GM12878 (cell line): Measurements from ENCODE around the gene CDHR2. TPM values are rescaled to one million over a fixed set of nuclear protein-coding genes. Genes with fewer than 3 reads are reported as not detected.

Experiments used
- ATAC-seq: fragments of 200-7000 bp; cut with Tn5 transposase; 3 replicates; pipeline ENCODE4 v1.9.1; 2020; ENCODE audit warnings: mild to moderate bottlenecking, moderate library complexity
- BruUV-seq: library from RNA; stranded (reverse); fragments of 400-500 nt; replicated peaks from 2 replicates; lab custom pipeline; 2021; lab: Mats Ljungman, UMichigan
- CTCF ChIA-PET: fragments of 300-600 bp; sonication (Branson Sonifier 250); formaldehyde crosslinking; extraction: SDS; loops from one replicate; lab custom pipeline; 2021; ENCODE audit warnings: inconsistent platforms; lab: Yijun Ruan, JAX
- POLR2A ChIA-PET: fragments of 350-600 bp; formaldehyde crosslinking; extraction: SDS; loops from one replicate; lab custom pipeline; 2021; ENCODE audit warnings: inconsistent platforms; lab: Charles Lee
- RAD21 ChIA-PET: fragments of 300-600 bp; sonication (Branson Sonifier 250); formaldehyde crosslinking; loops from one replicate; lab custom pipeline; 2023; ENCODE audit warnings: antibody characterized with exemption; ENCODE audit not compliant: unreplicated experiment; lab: Charles Lee
- SMC1A ChIA-PET: fragments of 300-600 bp; sonication (Branson Sonifier 250); formaldehyde crosslinking; loops from one replicate; lab custom pipeline; 2023; ENCODE audit not compliant: unreplicated experiment, uncharacterized antibody; lab: Charles Lee
- DNase-seq: peaks from one replicate; pipeline ENCODE4 v3.0.0-alpha.2; 2011; ENCODE audit warnings: low read depth, low spot score
- FAIRE-seq: peaks from 3 replicates; lab custom pipeline; 2011; peaks lifted over from hg19 to GRCh38; lab: Jason Lieb, UNC
- H2AFZ ChIP-seq: 2 replicates; pipeline ENCODE4 v1.6.0; 2011; ENCODE audit warnings: low read depth, low read length, control low read depth; ENCODE audit not compliant: control insufficient read depth
- H3K27ac ChIP-seq: 2 replicates; pipeline ENCODE4 v1.5.1; 2011; ENCODE audit warnings: control low read depth; ENCODE audit not compliant: control insufficient read depth, insufficient read depth
- H3K27me3 ChIP-seq, 2 experiments: replicated peaks in 1 of 2; 2 replicates each; pipeline versions ENCODE4 v1.6.0 to v1.6.1; 2011; ENCODE audit warnings: low read length in 1 of 2; ENCODE audit not compliant: control insufficient read depth in 2 of 2, insufficient read depth in 2 of 2
- H3K36me3 ChIP-seq, 2 experiments: 2 replicates each; pipeline ENCODE4 v1.5.1; 2011; ENCODE audit warnings: low read length in 1 of 2; ENCODE audit not compliant: control insufficient read depth in 2 of 2, insufficient read depth in 2 of 2
- H3K4me1 ChIP-seq: 2 replicates; pipeline ENCODE4 v1.6.1; 2011; ENCODE audit warnings: mild to moderate bottlenecking, low read length, moderate library complexity, mixed read lengths; ENCODE audit not compliant: control insufficient read depth, insufficient read depth
- H3K4me2 ChIP-seq: 2 replicates; pipeline ENCODE4 v1.6.0; 2011; ENCODE audit warnings: control low read depth; ENCODE audit not compliant: control insufficient read depth, insufficient read depth
- H3K4me3 ChIP-seq: fragments of 200-600 bp; sonication (generic); 2 replicates; pipeline ENCODE4 v1.5.1; 2016
- H3K79me2 ChIP-seq: 2 replicates; pipeline ENCODE4 v1.6.0; 2011; ENCODE audit warnings: low read length; ENCODE audit not compliant: control insufficient read depth, insufficient read depth
- H3K9ac ChIP-seq: 2 replicates; pipeline ENCODE4 v1.8.0; 2011; ENCODE audit warnings: low read length, control low read depth, mixed read lengths; ENCODE audit not compliant: control insufficient read depth, insufficient read depth
- H3K9me3 ChIP-seq: replicated peaks from 3 replicates; pipeline ENCODE4 v1.5.1; 2011; ENCODE audit warnings: mild to moderate bottlenecking, low read length; ENCODE audit not compliant: control insufficient read depth, insufficient read depth
- H4K20me1 ChIP-seq: 2 replicates; pipeline ENCODE4 v1.6.0; 2011; ENCODE audit not compliant: control insufficient read depth, insufficient read depth
- BCL11A ChIP-seq: IDR thresholded peaks from 2 replicates; pipeline ENCODE4 v1.6.1; 2011; ENCODE audit warnings: low read depth, low read length
- CREB1 ChIP-seq: IDR thresholded peaks from 2 replicates; pipeline ENCODE4 v1.6.1; 2012; ENCODE audit warnings: low read depth, mild to moderate bottlenecking, inconsistent platforms
- GATAD2B ChIP-seq: fragments of 450-650 bp; conservative IDR thresholded peaks from 2 replicates; pipeline ENCODE4 v1.6.1; 2017; ENCODE audit warnings: low read depth, mild to moderate bottlenecking, moderate library complexity
- HDAC2 ChIP-seq: fragments of 200-600 bp; sonication (generic); IDR thresholded peaks from 2 replicates; pipeline ENCODE4 v1.6.1; 2017
- KDM1A ChIP-seq: fragments of 200-600 bp; sonication (generic); IDR thresholded peaks from 2 replicates; pipeline ENCODE4 v1.6.1; 2016; ENCODE audit warnings: borderline replicate concordance
- POU2F2 ChIP-seq: IDR thresholded peaks from 3 replicates; pipeline ENCODE4 v1.6.1; 2011; ENCODE audit warnings: low read depth, mild to moderate bottlenecking, low read length, borderline replicate concordance
- SIN3A ChIP-seq: IDR thresholded peaks from 2 replicates; pipeline ENCODE4 v1.6.1; 2012; ENCODE audit warnings: low read depth, low read length, improper control_type of control experiment
- SMARCA5 ChIP-seq: fragments of 450-650 bp; IDR thresholded peaks from 2 replicates; pipeline ENCODE4 v1.6.1; 2017; ENCODE audit warnings: mild to moderate bottlenecking
- SP1 ChIP-seq: IDR thresholded peaks from one replicate; pipeline ENCODE4 v1.6.1; 2011; ENCODE audit warnings: low read depth, low read length
- USF2 ChIP-seq: IDR thresholded peaks from 2 replicates; pipeline ENCODE4 v1.6.1; 2011; ENCODE audit warnings: low read depth, low read length, improper control_type of control experiment, borderline replicate concordance
- WRNIP1 ChIP-seq: IDR thresholded peaks from 2 replicates; pipeline ENCODE4 v1.6.1; 2011; ENCODE audit warnings: low read depth, low read length, improper control_type of control experiment, borderline replicate concordance
- WGBS: methylation state at CpG from one replicate; pipeline ENCODE4 v1.1.6; 2016; ENCODE audit warnings: low lambda C conversion rate; ENCODE audit not compliant: insufficient replicate concordance, insufficient coverage; ENCODE audit errors: missing lambda C conversion rate; 5-methylcytosine and 5-hydroxymethylcytosine counted together
- in situ Hi-C: fragments of 300-500 bp; cut with MboI; formaldehyde crosslinking; loops from 9 replicates; pipeline ENCODE4 v1.14.3; 2018; ENCODE audit warnings: mixed read lengths
- intact Hi-C: fragments of 100-400 bp; cut with micrococcal nuclease; formaldehyde crosslinking; loops from one replicate; pipeline ENCODE4 v1.14.2; 2022; ENCODE audit not compliant: unreplicated experiment
- polyA plus RNA-seq, 11 experiments: library from polyadenylated mRNA; depleted of rRNA in 4 of 11; unstranded in 6 of 11; stranded (reverse) in 5 of 11; fragments of >200 nt; fragmentation: Nextera tagmentation in 4 of 11; fragmentation: Illumina TruSeq in 1 of 11; extraction: Ambion mirVana in 4 of 11; extraction: Trizol in 1 of 11; gene quantifications; 1 replicate in 1 of 11; 2 replicates in 10 of 11; pipeline versions ENCODE4 v1.2.1 to v1.2.3, GENCODE V29; 2011 to 2016; ENCODE audit warnings: inconsistent platforms in 2 of 11, missing spikeins in 2 of 11, low read depth in 1 of 11
- total RNA-seq, 4 experiments: library from RNA; depleted of rRNA in 3 of 4; stranded (reverse); fragments of >200 nt in 3 of 4; fragmentation: Illumina TruSeq in 1 of 4; extraction: Trizol in 1 of 4; gene quantifications; 2 replicates each; pipeline versions ENCODE4 v1.2.1 to v1.2.3, GENCODE V29; 2013 to 2021
- TF ChIP-seq, protein P1 (sequence below): fragments of 450-650 bp; IDR thresholded peaks from 2 replicates; pipeline ENCODE4 v1.6.1; 2017; ENCODE audit warnings: mild to moderate bottlenecking, moderate library complexity

CDHR2 gene
- total and polyA plus RNA-seq, 10 of the 15 experiments (the other 5 are each of a cell fraction or from before 2014, with no cell fraction given), result 0.03 to 0.46 (median 0.06) TPM; not detected in 5

- TF ChIP-seq, protein P1, sequence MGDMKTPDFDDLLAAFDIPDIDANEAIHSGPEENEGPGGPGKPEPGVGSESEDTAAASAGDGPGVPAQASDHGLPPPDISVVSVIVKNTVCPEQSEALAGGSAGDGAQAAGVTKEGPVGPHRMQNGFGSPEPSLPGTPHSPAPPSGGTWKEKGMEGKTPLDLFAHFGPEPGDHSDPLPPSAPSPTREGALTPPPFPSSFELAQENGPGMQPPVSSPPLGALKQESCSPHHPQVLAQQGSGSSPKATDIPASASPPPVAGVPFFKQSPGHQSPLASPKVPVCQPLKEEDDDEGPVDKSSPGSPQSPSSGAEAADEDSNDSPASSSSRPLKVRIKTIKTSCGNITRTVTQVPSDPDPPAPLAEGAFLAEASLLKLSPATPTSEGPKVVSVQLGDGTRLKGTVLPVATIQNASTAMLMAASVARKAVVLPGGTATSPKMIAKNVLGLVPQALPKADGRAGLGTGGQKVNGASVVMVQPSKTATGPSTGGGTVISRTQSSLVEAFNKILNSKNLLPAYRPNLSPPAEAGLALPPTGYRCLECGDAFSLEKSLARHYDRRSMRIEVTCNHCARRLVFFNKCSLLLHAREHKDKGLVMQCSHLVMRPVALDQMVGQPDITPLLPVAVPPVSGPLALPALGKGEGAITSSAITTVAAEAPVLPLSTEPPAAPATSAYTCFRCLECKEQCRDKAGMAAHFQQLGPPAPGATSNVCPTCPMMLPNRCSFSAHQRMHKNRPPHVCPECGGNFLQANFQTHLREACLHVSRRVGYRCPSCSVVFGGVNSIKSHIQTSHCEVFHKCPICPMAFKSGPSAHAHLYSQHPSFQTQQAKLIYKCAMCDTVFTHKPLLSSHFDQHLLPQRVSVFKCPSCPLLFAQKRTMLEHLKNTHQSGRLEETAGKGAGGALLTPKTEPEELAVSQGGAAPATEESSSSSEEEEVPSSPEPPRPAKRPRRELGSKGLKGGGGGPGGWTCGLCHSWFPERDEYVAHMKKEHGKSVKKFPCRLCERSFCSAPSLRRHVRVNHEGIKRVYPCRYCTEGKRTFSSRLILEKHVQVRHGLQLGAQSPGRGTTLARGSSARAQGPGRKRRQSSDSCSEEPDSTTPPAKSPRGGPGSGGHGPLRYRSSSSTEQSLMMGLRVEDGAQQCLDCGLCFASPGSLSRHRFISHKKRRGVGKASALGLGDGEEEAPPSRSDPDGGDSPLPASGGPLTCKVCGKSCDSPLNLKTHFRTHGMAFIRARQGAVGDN, result 0 out of 2 replicates have a peak, but pooled peaks have one; percentile 0
- no peak for TF ChIP-seq SMARCA5
- TF ChIP-seq SP1, result peak; percentile 1
- TF ChIP-seq BCL11A, result no peak
- TF ChIP-seq KDM1A, result no peak
Measured at GRCh38 chr5:176535664-176536131, 13.4 kb upstream of the CDHR2 start (continued).

DNA sequence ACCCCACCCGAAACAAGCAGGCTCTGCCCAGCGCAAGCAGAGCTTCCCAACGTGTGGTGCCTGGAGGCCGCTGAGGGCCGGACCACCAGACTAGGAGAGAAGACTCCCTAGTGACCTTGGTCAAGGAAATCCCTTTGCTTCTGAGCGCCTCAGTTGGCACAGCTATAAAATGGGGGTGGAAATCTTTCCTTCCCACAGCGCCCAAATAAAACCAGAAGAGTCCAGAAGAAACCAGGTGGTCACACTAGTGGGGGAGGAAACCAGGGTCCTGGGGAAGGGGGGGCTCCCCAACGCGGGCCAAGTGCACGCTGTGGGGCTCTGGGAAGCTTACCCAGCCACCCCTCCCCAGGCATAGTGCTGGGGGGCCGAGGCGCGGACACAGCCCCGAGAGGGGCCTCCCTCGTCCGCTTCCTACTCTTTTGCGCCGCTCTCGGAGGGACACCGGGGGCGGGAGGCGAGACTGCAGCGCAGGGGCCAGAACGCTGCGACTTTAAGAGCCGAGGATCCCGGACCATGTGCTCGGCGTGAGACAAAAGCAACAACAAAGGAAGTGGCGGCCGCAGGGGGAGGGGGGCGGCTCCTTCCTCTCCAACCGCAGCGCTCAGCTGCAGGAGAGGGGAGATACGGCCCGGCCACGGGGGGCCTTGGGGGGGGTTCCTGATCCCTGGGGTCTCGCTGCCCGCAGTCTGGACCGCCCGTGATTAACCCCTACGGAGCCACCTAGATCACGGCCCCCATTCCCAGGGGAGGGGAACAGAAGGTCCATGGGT is 12.8 kb upstream of the CDHR2 start:
- FAIRE-seq, result peak; percentile 54
- peak overlapping the region; percentile 34; the same call in 1 of the 2 replicates for H2AFZ ChIP-seq
- BruUV-seq, result no TSS peak
- ChIA-PET RAD21 (interaction anchor here (1.4 to 2.6 kb wide), 6 partner anchors 71 to 121 kb away, joined by 3 to 9 read pairs (median 5); partner anchors contain the start of genes FAF2 and TSPAN17), CTCF (interaction anchor here (0.6 to 3.2 kb wide), 3 partner anchors 88 to 848 kb away, joined by 3 to 19 read pairs (median 4); partner anchors contain the start of genes FAF2, KIAA1191 and SLC34A1), SMC1A (interaction anchor here (1.2 to 2.6 kb wide), 4 partner anchors 13 to 119 kb away, joined by 3 to 8 read pairs (median 4); partner anchors contain the start of gene FAF2), POLR2A (interaction anchor here (0.9 to 3.7 kb wide), 9 partner anchors 11 to 175 kb away, joined by 3 to 16 read pairs (median 5); partner anchors contain the start of genes CLTB, FAF2, HIGD2A and KIAA1191)
- intact Hi-C loops (loop anchor here (2.0 to 10.0 kb wide), 4 partner anchors 89 to 1578 kb away; partner anchors contain the start of genes CLTB, FAF2, HIGD2A and N4BP3), in situ Hi-C loops (no loop called here)
- H3K4me1 ChIP-seq, result peaks cover 36% of the 10 kb centered on the region
- peak overlapping the region; percentile 99 for H3K9ac ChIP-seq
- H3K27me3 ChIP-seq, result no peaks in the 10 kb centered on the region
- under 1% methylated on average over 42 of the region's 43 CpGs for WGBS
- H4K20me1 ChIP-seq, result no peaks in the 10 kb centered on the region; the same call in 1 of the 2 replicates
- H3K9me3 ChIP-seq, result no peaks in the 10 kb centered on the region
- peak overlapping the region; percentile 76 for H3K4me2 ChIP-seq
- H3K79me2 ChIP-seq, result peaks cover 51% of the 10 kb centered on the region
- ATAC-seq, result peak; percentile 56
- peaks cover under 1 to 8% of the 10 kb centered on the region in 2 experiments for H3K36me3 ChIP-seq
- H3K27ac ChIP-seq, result peak overlapping the region; percentile 95
- H3K4me3 ChIP-seq, result peak overlapping the region; percentile 99
- no peak for DNase-seq
- TF ChIP-seq USF2 (no peak), HDAC2 (no peak), WRNIP1 (peak; percentile 22; the same call in 1 of the 2 replicates), SIN3A (peak; percentile 10; the same call in 1 of the 2 replicates), POU2F2 (peak; percentile 46; the same call in 1 of the 3 replicates), CREB1 (0 out of 2 replicates have a peak, but pooled peaks have one; percentile 50), GATAD2B (peak; percentile 63)
